ENCODE measurements around the gene RNF14.
"Not testable (repeated sequence)": the region's sequence is repeated elsewhere in the genome, so short reads cannot be mapped to it uniquely, and the experiment has no call there.

DNA sequence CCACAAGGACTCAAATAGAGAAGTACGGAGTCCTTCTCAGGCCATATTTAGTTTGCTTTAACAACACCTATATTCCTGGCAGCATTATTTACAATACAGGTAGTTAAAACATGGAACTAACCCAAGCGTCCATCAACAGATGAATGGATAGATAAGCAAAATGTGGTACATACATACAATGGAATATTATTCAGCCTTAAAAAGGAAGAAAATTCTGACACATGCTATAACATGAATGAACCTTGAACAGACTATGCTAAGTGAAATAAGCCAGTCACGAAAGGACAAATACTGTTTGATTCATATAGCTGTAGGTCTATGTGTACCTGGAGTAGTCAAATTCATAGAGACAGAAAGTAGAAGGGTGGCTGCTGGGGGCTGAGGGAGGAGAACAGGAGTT lies 68.7 kb downstream of the RNF14 start:
- TF ChIP-seq, protein P1, sequence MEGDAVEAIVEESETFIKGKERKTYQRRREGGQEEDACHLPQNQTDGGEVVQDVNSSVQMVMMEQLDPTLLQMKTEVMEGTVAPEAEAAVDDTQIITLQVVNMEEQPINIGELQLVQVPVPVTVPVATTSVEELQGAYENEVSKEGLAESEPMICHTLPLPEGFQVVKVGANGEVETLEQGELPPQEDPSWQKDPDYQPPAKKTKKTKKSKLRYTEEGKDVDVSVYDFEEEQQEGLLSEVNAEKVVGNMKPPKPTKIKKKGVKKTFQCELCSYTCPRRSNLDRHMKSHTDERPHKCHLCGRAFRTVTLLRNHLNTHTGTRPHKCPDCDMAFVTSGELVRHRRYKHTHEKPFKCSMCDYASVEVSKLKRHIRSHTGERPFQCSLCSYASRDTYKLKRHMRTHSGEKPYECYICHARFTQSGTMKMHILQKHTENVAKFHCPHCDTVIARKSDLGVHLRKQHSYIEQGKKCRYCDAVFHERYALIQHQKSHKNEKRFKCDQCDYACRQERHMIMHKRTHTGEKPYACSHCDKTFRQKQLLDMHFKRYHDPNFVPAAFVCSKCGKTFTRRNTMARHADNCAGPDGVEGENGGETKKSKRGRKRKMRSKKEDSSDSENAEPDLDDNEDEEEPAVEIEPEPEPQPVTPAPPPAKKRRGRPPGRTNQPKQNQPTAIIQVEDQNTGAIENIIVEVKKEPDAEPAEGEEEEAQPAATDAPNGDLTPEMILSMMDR (conservative IDR thresholded peaks at IDR 0.05; ENCODE audit: low read depth, low read length) = not testable (repeated sequence)
- TF ChIP-seq EZH2 (IDR thresholded peaks at IDR 0.05; ENCODE audit: borderline replicate concordance, low read depth, low read length, poor library complexity, severe bottlenecking) = not testable (repeated sequence)
